RPMI7951 (cell line): Measurements from ENCODE around the gene CD7. TPM values are rescaled to one million over a fixed set of nuclear protein-coding genes. Genes with fewer than 3 reads are reported as not detected.
"Not testable (repeated sequence)": the region's sequence is repeated elsewhere in the genome, so short reads cannot be mapped to it uniquely, and the experiment has no call there.

Experiments used
- DNase-seq: peaks from one replicate; pipeline ENCODE4 v3.0.0-alpha.2; 2012; ENCODE audit warnings: low read depth
- total RNA-seq: library from RNA; depleted of rRNA; stranded (reverse); fragments of >200 nt; shearing (Covaris generic); gene quantifications from 2 replicates; pipeline ENCODE4 v1.2.3, GENCODE V29; 2014; rRNA removed

CD7 gene
- not detected in 2 replicates for total RNA-seq

GRCh38 chr17:82317394-82318168 lies at the start of gene CD7:
Gene CD7 (minus strand): TSS chr17:82317608. CDS start chr17:82317495, 113 bp downstream.
- no peak for DNase-seq

- DNase-seq, result no peak
Measured at GRCh38 chr17:82366749-82367148, 49.3 kb upstream of the CD7 start.

- no peak for DNase-seq
Measured at GRCh38 chr17:82365606-82366295, 48.3 kb upstream of the CD7 start.

- DNase-seq, result no peak
Measured at GRCh38 chr17:82361885-82362633, 44.7 kb upstream of the CD7 start.

GRCh38 chr17:82359451-82360074 lies 42.2 kb upstream of the CD7 start:
- DNase-seq, result peak; percentile 39

GRCh38 chr17:82358465-82359350 lies 41.3 kb upstream of the CD7 start, which contains the start of gene TEX19:
Gene TEX19 (plus strand): TSS chr17:82359247. CDS start chr17:82362151, 2,904 bp downstream.
- DNase-seq, result peak; percentile 51

GRCh38 chr17:82357394-82357793 lies 40.0 kb upstream of the CD7 start:
- no peak for DNase-seq

GRCh38 chr17:82356845-82357355 lies 39.5 kb upstream of the CD7 start:
- no peak for DNase-seq

GRCh38 chr17:82355770-82356427 lies 38.5 kb upstream of the CD7 start:
- no peak for DNase-seq

- no peak for DNase-seq
Measured at GRCh38 chr17:82354804-82355308, 37.4 kb upstream of the CD7 start.

- no peak for DNase-seq
Measured at GRCh38 chr17:82353484-82353883, 36.1 kb upstream of the CD7 start.

- DNase-seq, result peak; percentile 74
Measured at GRCh38 chr17:82351713-82352488, 34.5 kb upstream of the CD7 start.

- no peak for DNase-seq
Measured at GRCh38 chr17:82351254-82351712, 33.9 kb upstream of the CD7 start.

GRCh38 chr17:82350182-82351030 lies 33.0 kb upstream of the CD7 start:
- peak; percentile 63 for DNase-seq

GRCh38 chr17:82349287-82349701 lies 31.9 kb upstream of the CD7 start:
- DNase-seq, result peak; percentile 55

GRCh38 chr17:82348866-82349265 lies 31.5 kb upstream of the CD7 start:
- no peak for DNase-seq

GRCh38 chr17:82348434-82348833 lies 31.0 kb upstream of the CD7 start:
- DNase-seq, result no peak

GRCh38 chr17:82347994-82348393 lies 30.6 kb upstream of the CD7 start:
- DNase-seq, result not testable (repeated sequence)
